Astrocyte of the cerebellum (primary cell): Measurements from ENCODE around the gene KDM5A.

Source experiments
- DNase-seq: peaks from one replicate; pipeline ENCODE4 v3.0.0-alpha.2; 2011; ENCODE audit warnings: low read depth
- H3K4me3 ChIP-seq: 2 replicates; pipeline ENCODE4 v1.5.1; 2011; ENCODE audit warnings: mild to moderate bottlenecking, low read depth, low read length, moderate library complexity
- CTCF ChIP-seq: IDR thresholded peaks from 2 replicates; pipeline ENCODE4 v1.5.1; 2012; ENCODE audit warnings: low read length, low read depth, moderate library complexity, mild to moderate bottlenecking; ENCODE audit errors: missing control alignments
- in situ Hi-C: cut with HindIII; loops from 2 replicates; pipeline ENCODE4 v1.10.0; 2017; ENCODE audit warnings: low sequenced_read_pairs

The KDM5A gene

GRCh38 chr12:293199-293598, 95.9 kb downstream of the KDM5A start:
- no peak for DNase-seq
- in situ Hi-C loops, result no loop called here
- no peak for TF ChIP-seq CTCF
- H3K4me3 ChIP-seq, result no peak overlapping the region

GRCh38 chr12:292186-292585, 96.9 kb downstream of the KDM5A start:
- TF ChIP-seq CTCF, result no peak
- no peak for DNase-seq
- H3K4me3 ChIP-seq, result no peak overlapping the region
- in situ Hi-C loops, result no loop called here

- DNase-seq, result no peak
- in situ Hi-C loops, result no loop called here
- no peak for TF ChIP-seq CTCF
- H3K4me3 ChIP-seq, result no peak overlapping the region
Observed at GRCh38 chr12:291153-291723, 97.9 kb downstream of the KDM5A start.

- in situ Hi-C loops, result no loop called here
- DNase-seq, result peak; percentile 64
- TF ChIP-seq CTCF, result no peak
- H3K4me3 ChIP-seq, result no peak overlapping the region
Observed at GRCh38 chr12:288687-289086, 100.4 kb downstream of the KDM5A start.

GRCh38 chr12:286531-287300, 102.4 kb downstream of the KDM5A start:
- no peak for TF ChIP-seq CTCF
- no peak for DNase-seq
- H3K4me3 ChIP-seq, result no peak overlapping the region
- in situ Hi-C loops, result no loop called here

GRCh38 chr12:278046-278445, 111.1 kb downstream of the KDM5A start:
- TF ChIP-seq CTCF, result no peak
- H3K4me3 ChIP-seq, result no peak overlapping the region
- in situ Hi-C loops, result no loop called here
- no peak for DNase-seq
